H1 (cell line): ENCODE measurements around the gene CDHR5. TPM values are rescaled to one million over a fixed set of nuclear protein-coding genes. Genes with fewer than 3 reads are reported as not detected.

Source experiments
- CTCF ChIA-PET: fragments of 300-600 bp; sonication (Branson Sonifier 250); formaldehyde crosslinking; loops from one replicate; lab custom pipeline; 2021; ENCODE audit not compliant: partially characterized antibody; lab: Charles Lee
- POLR2A ChIA-PET: fragments of 300-600 bp; sonication (Branson Sonifier 250); formaldehyde crosslinking; loops from one replicate; lab custom pipeline; 2021; ENCODE audit warnings: inconsistent platforms; ENCODE audit not compliant: partially characterized antibody; lab: Charles Lee
- DNase-seq, 2 experiments: peaks; one replicate each; pipeline versions ENCODE4 v3.0.0 to v3.0.0-alpha.2; 2010 to 2022; ENCODE audit warnings: low spot score in 2 of 2, low read depth in 1 of 2, mixed read lengths in 1 of 2
- FAIRE-seq: peaks from 2 replicates; lab custom pipeline; 2011; peaks lifted over from hg19 to GRCh38; lab: Jason Lieb, UNC
- H2AFZ ChIP-seq: 2 replicates; pipeline ENCODE4 v1.8.1; 2012; ENCODE audit warnings: low read length, inconsistent platforms
- H2AK5ac ChIP-seq: 2 replicates; pipeline ENCODE4 v1.6.1; 2013; ENCODE audit warnings: low read depth, low read length
- H2BK120ac ChIP-seq: replicated peaks from 2 replicates; pipeline ENCODE3; 2013; ENCODE audit warnings: low read depth, low read length, inconsistent platforms
- H2BK12ac ChIP-seq: 2 replicates; pipeline ENCODE4 v1.6.1; 2013; ENCODE audit warnings: low read depth, low read length
- H2BK15ac ChIP-seq: 2 replicates; pipeline ENCODE4 v1.6.1; 2013; ENCODE audit warnings: low read length
- H2BK20ac ChIP-seq: 2 replicates; pipeline ENCODE4 v1.6.1; 2013; ENCODE audit warnings: low read length
- H2BK5ac ChIP-seq: 2 replicates; pipeline ENCODE4 v1.6.1; 2013; ENCODE audit warnings: low read depth, low read length
- H3K14ac ChIP-seq: 2 replicates; pipeline ENCODE4 v1.6.1; 2013; ENCODE audit warnings: inconsistent platforms; ENCODE audit not compliant: insufficient read length
- H3K18ac ChIP-seq: 2 replicates; pipeline ENCODE4 v1.6.1; 2013; ENCODE audit warnings: low read length; ENCODE audit errors: extremely low read depth
- H3K23ac ChIP-seq: 2 replicates; pipeline ENCODE4 v1.6.1; 2013; ENCODE audit warnings: inconsistent platforms; ENCODE audit not compliant: insufficient read length
- H3K23me2 ChIP-seq: 2 replicates; pipeline ENCODE4 v1.6.1; 2013; ENCODE audit warnings: low read depth, low read length
- H3K27ac ChIP-seq: 2 replicates; pipeline ENCODE4 v1.6.1; 2011; ENCODE audit warnings: low read depth, low read length, inconsistent platforms
- H3K27me3 ChIP-seq, 4 experiments: replicated peaks in 1 of 4; 1 replicate in 1 of 4; 2 replicates in 3 of 4; pipeline versions ENCODE4 v1.6.1 to v1.8.1; 2011 to 2013; ENCODE audit warnings: low read length in 3 of 4, mild to moderate bottlenecking in 3 of 4, inconsistent platforms in 2 of 4, mixed read lengths in 2 of 4, moderate library complexity in 1 of 4; ENCODE audit not compliant: control insufficient read depth in 3 of 4, insufficient read depth in 3 of 4; ENCODE audit errors: extremely low read depth in 1 of 4
- H3K36me3 ChIP-seq, 4 experiments: 2 replicates each; pipeline versions ENCODE4 v1.6.1 to v1.8.1; 2011 to 2013; ENCODE audit warnings: mild to moderate bottlenecking in 4 of 4, low read length in 3 of 4, moderate library complexity in 2 of 4, control low read depth in 1 of 4, inconsistent platforms in 1 of 4; ENCODE audit not compliant: insufficient read depth in 4 of 4, control insufficient read depth in 2 of 4
- H3K4ac ChIP-seq: replicated peaks from 2 replicates; pipeline ENCODE3; 2013; ENCODE audit warnings: low read length, low read depth, mixed read lengths, inconsistent platforms; ENCODE audit not compliant: insufficient read length
- H3K4me1 ChIP-seq, 4 experiments: replicated peaks in 1 of 4; 1 replicate in 1 of 4; 2 replicates in 3 of 4; pipeline versions ENCODE4 v1.6.1 to v1.8.1; 2011 to 2013; ENCODE audit warnings: low read length in 3 of 4, inconsistent platforms in 2 of 4, mixed read lengths in 1 of 4; ENCODE audit not compliant: insufficient read depth in 4 of 4, control insufficient read depth in 3 of 4
- H3K4me2 ChIP-seq, 2 experiments: 2 replicates each; pipeline versions ENCODE4 v1.6.1 to v1.8.1; 2011 to 2013; ENCODE audit warnings: low read depth in 2 of 2, low read length in 2 of 2, control low read depth in 1 of 2, inconsistent platforms in 1 of 2, mild to moderate bottlenecking in 1 of 2; ENCODE audit not compliant: insufficient read depth in 1 of 2
- H3K4me3 ChIP-seq, 4 experiments: fragments of 200-600, 300-600 bp in 1 of 4; sonication (generic), shearing (Covaris generic), sonication (Bioruptor Twin) in 1 of 4; 2 replicates each; pipeline versions ENCODE4 v1.5.1 to v1.8.1; 2011 to 2016; ENCODE audit warnings: low read length in 4 of 4, low read depth in 3 of 4, control low read depth in 2 of 4, inconsistent platforms in 2 of 4, mild to moderate bottlenecking in 2 of 4, mixed read lengths in 1 of 4, moderate library complexity in 1 of 4; ENCODE audit not compliant: insufficient read depth in 2 of 4; ENCODE audit errors: extremely low read depth in 1 of 4
- H3K56ac ChIP-seq: replicated peaks from 2 replicates; pipeline ENCODE3; 2013; ENCODE audit warnings: low read depth, mild to moderate bottlenecking, mixed read lengths, low read length, inconsistent platforms; ENCODE audit not compliant: insufficient read length
- H3K79me1 ChIP-seq: 2 replicates; pipeline ENCODE4 v1.6.1; 2013; ENCODE audit warnings: low read depth, low read length, control low read depth
- H3K79me2 ChIP-seq, 2 experiments: 2 replicates each; pipeline versions ENCODE4 v1.6.1 to v1.8.1; 2012 to 2013; ENCODE audit warnings: low read length in 2 of 2, mild to moderate bottlenecking in 2 of 2, inconsistent platforms in 1 of 2; ENCODE audit not compliant: insufficient read depth in 2 of 2, control insufficient read depth in 1 of 2
- H3K9ac ChIP-seq, 4 experiments: replicated peaks in 1 of 4; 1 replicate in 1 of 4; 2 replicates in 3 of 4; pipeline versions ENCODE4 v1.6.1 to v1.8.1; 2011 to 2013; ENCODE audit warnings: low read depth in 3 of 4, low read length in 3 of 4, control low read depth in 2 of 4, mild to moderate bottlenecking in 2 of 4, moderate library complexity in 2 of 4, inconsistent platforms in 1 of 4; ENCODE audit errors: extremely low read depth in 1 of 4
- H3K9me3 ChIP-seq, 2 experiments: 2 replicates each; pipeline versions ENCODE4 v1.6.1 to v1.8.1; 2012 to 2013; ENCODE audit warnings: mild to moderate bottlenecking in 2 of 2, moderate library complexity in 2 of 2, control low read depth in 1 of 2, inconsistent platforms in 1 of 2, low read depth in 1 of 2, low read length in 1 of 2, mixed read lengths in 1 of 2; ENCODE audit not compliant: insufficient read depth in 2 of 2
- H4K20me1 ChIP-seq, 2 experiments: replicated peaks in 1 of 2; 2 replicates each; pipeline versions ENCODE3 to v1.8.1; 2011 to 2013; ENCODE audit warnings: inconsistent platforms in 2 of 2, low read length in 2 of 2, mild to moderate bottlenecking in 1 of 2; ENCODE audit not compliant: insufficient read depth in 2 of 2, control insufficient read depth in 1 of 2
- H4K5ac ChIP-seq: 2 replicates; pipeline ENCODE4 v1.6.1; 2013; ENCODE audit warnings: low read length, low read depth, mixed read lengths, inconsistent platforms; ENCODE audit not compliant: insufficient read length
- H4K8ac ChIP-seq: 2 replicates; pipeline ENCODE4 v1.8.0; 2013; ENCODE audit warnings: mild to moderate bottlenecking, moderate library complexity, low read length, inconsistent platforms; ENCODE audit not compliant: insufficient read depth; ENCODE audit errors: extremely low read depth
- H4K91ac ChIP-seq: replicated peaks from 2 replicates; pipeline ENCODE3; 2013; ENCODE audit warnings: low read length, mixed read lengths, inconsistent platforms; ENCODE audit not compliant: insufficient read length
- CBX5 ChIP-seq: fragments of 300-800, 300-1000 bp; sonication (generic); IDR thresholded peaks from 2 replicates; pipeline ENCODE4 v1.7.1; 2016; ENCODE audit warnings: antibody characterized with exemption, low read length, low read depth
- CBX8 ChIP-seq: fragments of 300-800, 300-1000 bp; sonication (generic); IDR thresholded peaks from 2 replicates; pipeline ENCODE4 v1.7.1; 2016; ENCODE audit warnings: low read depth, low read length, borderline replicate concordance
- CEBPB ChIP-seq: IDR thresholded peaks from 2 replicates; pipeline ENCODE4 v1.6.1; 2012; ENCODE audit warnings: low read depth, low read length
- EGR1 ChIP-seq: IDR thresholded peaks from 2 replicates; pipeline ENCODE4 v1.6.1; 2011; ENCODE audit warnings: low read depth, low read length, borderline replicate concordance
- EP300 ChIP-seq, 2 experiments: IDR thresholded peaks; 1 replicate in 1 of 2; 2 replicates in 1 of 2; pipeline ENCODE4 v1.6.1; 2011 to 2012; ENCODE audit warnings: low read depth in 2 of 2, low read length in 2 of 2, mild to moderate bottlenecking in 2 of 2, borderline replicate concordance in 1 of 2, inconsistent platforms in 1 of 2, moderate library complexity in 1 of 2
- NRF1 ChIP-seq: IDR thresholded peaks from 2 replicates; pipeline ENCODE4 v1.6.1; 2011; ENCODE audit warnings: mild to moderate bottlenecking, low read depth, low read length, improper control_type of control experiment
- POU5F1 ChIP-seq: IDR thresholded peaks from 2 replicates; pipeline ENCODE4 v1.6.1; 2011; ENCODE audit warnings: low read depth, mild to moderate bottlenecking, low read length, moderate library complexity
- SAP30 ChIP-seq: fragments of 300-600 bp; sonication (generic); IDR thresholded peaks from 2 replicates; pipeline ENCODE4 v1.7.1; 2012; ENCODE audit warnings: low read length, moderate library complexity, mild to moderate bottlenecking, inconsistent platforms; ENCODE audit not compliant: insufficient read depth, insufficient replicate concordance
- SUZ12 ChIP-seq: fragments of 200-600 bp; sonication (generic); IDR thresholded peaks from 2 replicates; pipeline ENCODE4 v1.6.1; 2012; ENCODE audit warnings: mild to moderate bottlenecking, inconsistent platforms, low read length, moderate library complexity, mixed read lengths
- TBP ChIP-seq: IDR thresholded peaks from 2 replicates; pipeline ENCODE4 v1.6.1; 2011; ENCODE audit warnings: low read depth, low read length, improper control_type of control experiment
- TCF12 ChIP-seq: IDR thresholded peaks from 2 replicates; pipeline ENCODE4 v1.6.1; 2011; ENCODE audit warnings: low read depth, mild to moderate bottlenecking, low read length
- WGBS, 2 experiments: shearing (Covaris generic) in 1 of 2; methylation state at CpG; one replicate each; pipeline versions ENCODE4 v1.1.6 to v1.1.7; 2013 to 2015; ENCODE audit warnings: low lambda C conversion rate in 2 of 2, mixed read lengths in 2 of 2, inconsistent platforms in 1 of 2, low coverage in 1 of 2, missing lambda C conversion rate in 1 of 2; ENCODE audit not compliant: insufficient replicate concordance in 2 of 2, insufficient coverage in 1 of 2, insufficient read length in 1 of 2; ENCODE audit errors: extremely low coverage in 1 of 2, missing lambda C conversion rate in 1 of 2; 5-methylcytosine and 5-hydroxymethylcytosine counted together
- polyA plus RNA-seq, 7 experiments: library from polyadenylated mRNA; depleted of rRNA in 3 of 7; stranded (reverse) in 5 of 7; unstranded in 2 of 7; fragments of >200 nt in 5 of 7; fragments of 200-250 nt in 2 of 7; gene quantifications; 1 replicate in 5 of 7; 2 replicates in 1 of 7; 4 replicates in 1 of 7; pipeline versions ENCODE4 v1.2.1 to v1.2.3, GENCODE V29; 2011 to 2013; ENCODE audit warnings: missing spikeins in 2 of 7, mixed read lengths in 2 of 7
- total RNA-seq: library from RNA; stranded (reverse); fragmentation: NEBNext Ultra II Directional; extraction: Animal tissue kit (Norgen Biotek cat#: 25700); gene quantifications from 2 replicates; pipeline ENCODE4 v1.2.1, GENCODE V29; 2021
- TF ChIP-seq, protein P1 (sequence below): IDR thresholded peaks from 2 replicates; pipeline ENCODE4 v1.6.1; 2012; ENCODE audit warnings: low read length, inconsistent platforms

The CDHR5 gene
- total and polyA plus RNA-seq, 2 of the 8 experiments (the other 6 are each of a cell fraction or from before 2014, with no cell fraction given), result not detected

DNA sequence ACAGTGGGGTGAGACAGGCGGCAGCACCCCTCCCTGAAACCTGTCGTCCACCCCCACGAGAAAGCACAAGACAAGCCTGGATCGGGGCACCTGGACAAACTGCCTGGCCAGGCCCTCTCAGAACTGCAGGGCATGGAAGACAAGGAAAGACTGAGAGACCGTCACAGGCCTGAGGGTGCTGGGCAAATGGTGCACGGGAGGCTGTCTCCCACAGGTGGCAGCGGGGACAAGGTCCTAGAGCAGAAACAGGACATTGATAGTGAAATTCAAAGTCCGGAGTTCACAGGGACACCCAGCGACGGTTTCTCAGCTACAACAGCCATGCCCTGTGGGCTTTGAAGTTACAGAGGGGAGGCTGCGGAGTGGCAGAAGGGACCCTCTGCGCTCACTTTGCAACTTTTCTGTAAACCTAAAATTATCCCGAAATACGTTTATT lies 33.0 kb upstream of the CDHR5 start:
- DNase-seq, result no peak
- H3K4me3 ChIP-seq, result no peak overlapping the region
- TF ChIP-seq SUZ12, result no peak
- no peak for TF ChIP-seq CEBPB
- no peak for TF ChIP-seq CBX5
- TF ChIP-seq POU5F1, result no peak
- TF ChIP-seq, protein P1, sequence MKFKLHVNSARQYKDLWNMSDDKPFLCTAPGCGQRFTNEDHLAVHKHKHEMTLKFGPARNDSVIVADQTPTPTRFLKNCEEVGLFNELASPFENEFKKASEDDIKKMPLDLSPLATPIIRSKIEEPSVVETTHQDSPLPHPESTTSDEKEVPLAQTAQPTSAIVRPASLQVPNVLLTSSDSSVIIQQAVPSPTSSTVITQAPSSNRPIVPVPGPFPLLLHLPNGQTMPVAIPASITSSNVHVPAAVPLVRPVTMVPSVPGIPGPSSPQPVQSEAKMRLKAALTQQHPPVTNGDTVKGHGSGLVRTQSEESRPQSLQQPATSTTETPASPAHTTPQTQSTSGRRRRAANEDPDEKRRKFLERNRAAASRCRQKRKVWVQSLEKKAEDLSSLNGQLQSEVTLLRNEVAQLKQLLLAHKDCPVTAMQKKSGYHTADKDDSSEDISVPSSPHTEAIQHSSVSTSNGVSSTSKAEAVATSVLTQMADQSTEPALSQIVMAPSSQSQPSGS, result no peak
- TF ChIP-seq TCF12, result no peak
- TF ChIP-seq NRF1, result no peak
- no peak for TF ChIP-seq EGR1
- no peak for TF ChIP-seq EP300 (IDR thresholded peaks at IDR 0.05; ENCODE audit: borderline replicate concordance in 1 of 2, low read depth in 2 of 2, low read length in 2 of 2)
- TF ChIP-seq SAP30, result no peak
- no peak for TF ChIP-seq TBP
- TF ChIP-seq CBX8, result no peak

More for the DNA sequence above, 33.0 kb upstream of the CDHR5 start:
- no peaks in the 10 kb centered on the region for H3K27me3 ChIP-seq
- no peak overlapping the region for H2BK15ac ChIP-seq
- H4K8ac ChIP-seq, result peak overlapping the region; percentile 21; the same call in 1 of the 2 replicates
- H2AK5ac ChIP-seq, result no peak overlapping the region
- ChIA-PET POLR2A (interaction anchor here (1.4 to 4.0 kb wide), 2 partner anchors 11 to 34 kb away, joined by 3 to 19 read pairs; no protein-coding TSS in a partner anchor), CTCF (interaction anchor here (1.3 to 2.0 kb wide), 5 partner anchors 16 to 108 kb away, joined by 3 to 6 read pairs (median 3); no protein-coding TSS in a partner anchor)
- no peak overlapping the region for H3K14ac ChIP-seq
- no peak overlapping the region for H2BK5ac ChIP-seq
- H3K4me1 ChIP-seq, result no peaks in the 10 kb centered on the region
- H2BK12ac ChIP-seq, result no peak overlapping the region
- H3K18ac ChIP-seq, result no peak overlapping the region
- FAIRE-seq, result no peak
- H3K79me1 ChIP-seq, result no peaks in the 10 kb centered on the region
- H4K20me1 ChIP-seq, result peaks cover 2% of the 10 kb centered on the region in 2 experiments
- H3K9me3 ChIP-seq, result no peaks in the 10 kb centered on the region
- no peak overlapping the region for H2AFZ ChIP-seq
- 83 to 100% methylated on average over 2 to 14 of the region's 14 CpGs for WGBS, 2 experiments
- H3K36me3 ChIP-seq, result peaks cover 2 to 13% (median 5%) of the 10 kb centered on the region in 4 experiments; a peak in 7 of 8 replicates
- no peak overlapping the region for H4K91ac ChIP-seq
- no peak overlapping the region for H3K56ac ChIP-seq
- no peak overlapping the region for H4K5ac ChIP-seq
- no peak overlapping the region for H3K23ac ChIP-seq
- no peak overlapping the region for H2BK20ac ChIP-seq
- H3K4ac ChIP-seq, result no peak overlapping the region
- no peak overlapping the region for H3K4me2 ChIP-seq
- no peak overlapping the region for H3K27ac ChIP-seq
- no peak overlapping the region for H2BK120ac ChIP-seq
- H3K23me2 ChIP-seq, result no peaks in the 10 kb centered on the region
- H3K79me2 ChIP-seq, result no peaks in the 10 kb centered on the region
- H3K9ac ChIP-seq, result no peak overlapping the region
